ENCODE data around the gene DBN1. TPM values are rescaled to one million over a fixed set of nuclear protein-coding genes. Genes with fewer than 3 reads are reported as not detected.
A peak's percentile ranks its signal among the peaks of the same experiment; 100 is the strongest.

DBN1 gene
- polyA plus RNA-seq, 1 donor = 233 TPM

GRCh38 chr5:177456976-177457851 is 16.2 kb downstream of the DBN1 start:
- DNase-seq (ENCODE audit: low read depth) = peak; percentile 74

DNA sequence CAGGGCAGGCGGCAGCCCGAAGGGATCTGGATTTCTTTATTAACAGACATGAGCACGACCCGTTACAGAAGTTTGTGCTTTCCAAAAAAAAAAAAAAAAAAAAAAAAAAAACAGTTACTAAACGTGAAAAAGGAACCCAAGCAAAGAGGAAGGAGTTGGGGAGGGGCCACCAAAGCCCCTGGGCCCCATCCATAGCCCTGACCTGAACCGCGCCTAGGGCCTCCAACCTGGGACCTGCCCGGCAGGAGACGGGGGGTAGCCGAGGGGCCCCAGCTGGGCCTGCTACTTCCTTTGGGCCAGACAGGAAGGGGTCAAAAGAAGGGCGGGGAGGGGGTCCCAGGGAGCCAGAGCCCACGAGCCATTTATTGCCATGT is 16.9 kb downstream of the DBN1 start:
- no peak for DNase-seq (ENCODE audit: low read depth)

- no peak for DNase-seq (ENCODE audit: low read depth)
These were observed 17.5 kb downstream of the DBN1 start for GRCh38 chr5:177455661-177456590.

DNA sequence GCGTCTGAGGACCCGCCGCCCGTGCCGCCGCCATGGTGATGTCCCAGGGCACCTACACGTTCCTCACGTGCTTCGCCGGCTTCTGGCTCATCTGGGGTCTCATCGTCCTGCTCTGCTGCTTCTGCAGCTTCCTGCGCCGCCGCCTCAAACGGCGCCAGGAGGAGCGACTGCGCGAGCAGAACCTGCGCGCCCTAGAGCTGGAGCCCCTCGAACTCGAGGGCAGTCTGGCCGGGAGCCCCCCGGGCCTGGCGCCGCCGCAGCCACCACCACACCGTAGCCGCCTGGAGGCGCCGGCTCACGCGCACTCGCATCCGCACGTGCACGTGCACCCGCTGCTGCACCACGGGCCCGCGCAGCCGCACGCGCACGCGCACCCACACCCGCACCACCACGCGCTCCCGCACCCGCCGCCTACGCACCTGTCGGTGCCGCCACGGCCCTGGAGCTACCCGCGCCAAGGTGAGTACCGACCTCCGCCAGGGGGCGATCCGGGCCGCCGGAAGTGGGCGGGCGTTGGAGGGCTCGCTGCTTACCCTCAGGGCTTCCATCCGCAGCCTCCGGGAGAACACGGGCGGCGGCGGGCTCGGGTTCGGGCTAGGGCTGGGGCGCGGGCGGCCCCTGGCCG is 18.3 kb downstream of the DBN1 start:
- no peak for DNase-seq (ENCODE audit: low read depth)

GRCh38 chr5:177454397-177455035 is 18.9 kb downstream of the DBN1 start:
- no peak for DNase-seq (ENCODE audit: low read depth)

DNA sequence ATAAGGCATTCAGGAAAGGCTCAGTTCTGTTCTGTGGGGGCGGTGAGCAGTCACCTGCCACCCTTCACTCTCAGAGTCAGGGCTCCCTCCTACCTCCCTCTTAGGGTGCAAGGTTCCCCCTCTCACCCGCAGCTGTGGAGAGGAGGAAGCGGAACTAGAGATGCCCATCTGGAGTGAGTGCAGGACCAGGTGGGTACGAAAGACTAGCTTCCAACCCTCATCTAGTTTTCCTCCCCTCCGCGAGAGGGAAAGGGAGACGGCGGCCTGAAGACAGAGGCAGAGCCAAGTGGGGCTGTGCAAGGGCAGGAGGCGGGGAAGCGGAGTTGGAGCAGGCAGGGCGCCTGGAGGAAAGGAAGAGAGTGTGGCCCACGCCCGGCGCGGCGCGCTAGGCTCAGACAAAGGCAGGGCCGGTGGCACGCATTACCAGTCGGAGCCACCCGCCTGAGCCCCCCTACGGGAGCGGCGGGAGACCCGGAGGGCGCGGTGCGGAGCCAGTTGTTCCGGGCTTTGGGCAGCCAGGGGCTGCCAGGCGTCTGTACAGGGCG is 19.5 kb downstream of the DBN1 start:
- no peak for DNase-seq (ENCODE audit: low read depth)

DNA sequence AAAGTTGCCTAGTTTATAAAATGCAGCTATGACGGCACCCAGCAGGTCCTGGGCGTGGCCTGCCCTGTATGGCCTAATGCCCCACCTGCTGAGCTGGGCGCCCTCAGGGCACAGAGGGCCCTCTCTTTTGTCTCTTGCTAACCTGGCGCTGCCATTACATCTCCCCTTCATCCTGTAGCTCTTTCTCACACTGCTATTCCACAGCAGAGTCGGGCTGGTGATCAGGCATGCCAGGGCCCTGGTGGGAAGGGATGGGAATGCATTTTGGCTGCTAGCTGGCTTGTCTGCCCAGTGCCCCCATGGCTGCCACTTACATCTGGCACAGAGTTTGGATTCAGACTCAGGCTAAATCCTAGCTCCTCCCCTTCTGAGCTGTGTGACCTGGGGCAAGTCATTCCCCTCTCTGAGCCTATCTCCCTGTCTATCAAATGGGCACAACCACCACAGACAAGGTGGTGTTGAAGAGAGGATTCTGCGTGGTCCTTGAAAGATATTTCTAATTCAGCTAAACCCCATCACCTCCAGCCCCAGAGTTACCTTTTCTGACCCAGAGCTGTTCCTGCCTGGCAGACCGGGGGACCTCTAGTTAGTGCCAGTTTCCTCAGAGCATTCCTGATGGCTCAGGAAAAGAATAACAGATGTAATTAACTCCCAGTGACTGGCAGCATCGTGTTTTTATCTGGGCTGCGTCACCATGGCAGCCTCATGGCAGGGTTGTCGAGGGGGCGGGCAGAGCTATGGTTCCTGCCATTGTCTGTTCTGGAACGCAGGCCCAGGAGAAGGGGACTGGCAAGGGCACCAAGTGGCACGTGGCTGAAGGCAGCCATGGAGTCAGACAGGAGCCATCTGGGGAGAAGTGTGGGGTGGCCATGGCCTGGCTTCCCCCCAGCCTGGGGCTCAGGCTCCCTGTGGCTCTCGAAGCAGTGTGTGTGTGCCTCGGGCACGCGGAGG is 20.5 kb downstream of the DBN1 start:
- no peak for DNase-seq (ENCODE audit: low read depth)

- DNase-seq (ENCODE audit: low read depth) = no peak
These were observed 22.6 kb downstream of the DBN1 start for GRCh38 chr5:177450667-177451424.

DNA sequence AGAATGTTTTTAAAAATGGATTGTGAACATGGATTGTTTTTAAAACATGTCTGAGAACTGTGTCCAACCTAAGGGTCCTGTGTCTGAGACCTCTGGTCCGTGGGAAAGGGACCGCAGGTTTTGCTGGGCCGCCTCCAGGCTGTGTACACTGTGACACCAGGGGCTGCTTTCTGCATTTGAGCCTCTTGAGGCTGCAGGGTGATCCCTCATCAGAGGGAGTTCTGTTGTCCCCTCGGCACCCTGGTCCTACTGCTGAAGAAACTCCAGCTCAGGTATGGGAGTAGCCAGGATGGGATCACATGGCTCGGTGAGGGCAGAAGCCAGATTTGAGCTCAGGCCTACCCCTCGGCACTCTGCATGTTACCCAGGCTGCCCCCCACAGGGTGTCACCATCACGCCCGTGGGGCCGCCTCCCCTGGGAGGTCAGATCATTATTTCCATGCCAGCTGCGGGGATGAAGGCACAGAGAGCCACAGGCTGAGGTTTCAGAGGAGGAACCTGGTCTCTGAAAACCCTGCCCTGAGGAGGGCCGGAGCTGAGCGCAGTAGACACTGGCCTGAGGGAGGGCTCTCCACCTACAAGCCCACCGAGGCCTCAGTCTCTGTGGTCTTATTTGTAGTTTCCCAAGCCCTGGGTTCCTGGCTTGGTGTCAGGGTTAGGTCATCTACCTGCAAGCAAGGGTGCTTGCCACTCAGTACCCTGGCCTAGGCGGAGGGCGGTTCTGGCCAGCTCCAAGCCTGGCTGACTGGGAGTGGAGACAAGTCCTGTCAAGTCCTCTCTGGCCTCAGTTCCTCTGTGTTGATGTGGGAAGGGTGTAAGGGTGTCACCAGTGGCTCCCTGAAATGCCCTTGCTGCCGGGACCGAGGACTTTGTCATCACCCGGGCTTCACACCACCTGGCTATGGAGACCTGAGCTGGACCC is 24.0 kb downstream of the DBN1 start:
- DNase-seq (ENCODE audit: low read depth) = no peak

DNA sequence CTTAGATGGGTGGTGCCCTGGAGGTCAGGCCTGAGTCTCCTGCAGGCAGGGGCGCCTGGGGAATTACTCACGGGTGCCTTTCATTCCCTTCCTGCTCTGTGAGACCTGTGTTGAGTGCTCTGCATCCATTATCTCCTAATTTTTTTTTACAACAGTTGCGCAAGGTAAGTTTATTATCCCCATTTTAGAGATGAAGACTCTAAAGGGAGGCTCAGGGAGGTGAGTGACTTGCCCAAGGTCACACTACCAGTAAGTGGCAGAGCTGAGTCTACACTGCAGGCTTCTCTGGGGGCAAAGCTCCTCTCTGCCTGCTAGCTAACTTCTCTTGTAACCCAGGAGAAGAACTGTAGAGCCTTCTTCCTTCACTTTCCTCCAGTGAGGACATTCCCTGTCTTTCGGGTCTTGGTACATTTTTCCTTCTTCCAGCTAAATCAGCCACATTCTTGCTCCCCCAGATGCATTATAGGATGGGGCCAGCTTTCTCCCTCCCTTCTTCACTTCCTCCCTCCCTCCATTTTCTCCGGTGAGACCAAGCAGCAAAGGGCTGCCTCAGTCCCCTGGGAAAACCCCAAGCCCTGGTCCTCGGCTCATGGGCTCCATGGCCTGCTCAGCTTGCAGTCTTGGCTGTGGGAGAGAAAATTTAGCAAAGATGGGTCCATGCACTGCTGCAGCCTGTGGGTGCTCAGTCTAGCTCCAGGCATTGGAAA is 25.0 kb downstream of the DBN1 start:
- DNase-seq (ENCODE audit: low read depth) = no peak

DNA sequence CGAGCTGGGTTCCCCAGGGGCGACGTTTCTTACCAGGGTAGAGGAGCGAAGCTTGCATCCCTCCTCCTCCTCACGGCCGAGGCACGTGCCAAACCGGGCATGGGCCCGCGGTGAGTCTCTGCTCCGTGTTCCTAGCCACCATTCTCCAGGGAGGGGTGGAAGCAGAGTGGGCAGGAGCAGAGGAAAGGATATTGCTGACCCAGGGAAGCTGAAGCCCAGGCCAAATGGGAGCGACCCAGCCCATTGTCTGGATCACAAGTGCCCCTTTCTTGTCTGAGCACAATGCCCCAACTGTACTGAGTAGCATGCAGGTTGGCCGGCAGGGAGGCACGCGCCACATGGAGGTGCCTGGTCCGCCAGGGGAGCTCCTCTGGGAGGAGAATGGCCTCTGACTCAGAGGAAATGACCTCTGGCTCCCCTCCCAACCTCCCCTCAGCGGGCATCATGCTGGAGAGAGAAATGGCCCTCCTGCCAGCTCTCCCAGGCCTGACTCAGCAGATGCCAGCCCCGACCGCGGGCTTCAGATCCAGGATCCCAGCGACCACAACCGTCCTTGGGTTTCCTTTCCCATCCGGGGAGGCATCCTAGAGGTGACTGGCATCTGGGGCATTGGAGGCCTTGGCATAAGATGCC is 25.7 kb downstream of the DBN1 start:
- DNase-seq (ENCODE audit: low read depth) = no peak

DNA sequence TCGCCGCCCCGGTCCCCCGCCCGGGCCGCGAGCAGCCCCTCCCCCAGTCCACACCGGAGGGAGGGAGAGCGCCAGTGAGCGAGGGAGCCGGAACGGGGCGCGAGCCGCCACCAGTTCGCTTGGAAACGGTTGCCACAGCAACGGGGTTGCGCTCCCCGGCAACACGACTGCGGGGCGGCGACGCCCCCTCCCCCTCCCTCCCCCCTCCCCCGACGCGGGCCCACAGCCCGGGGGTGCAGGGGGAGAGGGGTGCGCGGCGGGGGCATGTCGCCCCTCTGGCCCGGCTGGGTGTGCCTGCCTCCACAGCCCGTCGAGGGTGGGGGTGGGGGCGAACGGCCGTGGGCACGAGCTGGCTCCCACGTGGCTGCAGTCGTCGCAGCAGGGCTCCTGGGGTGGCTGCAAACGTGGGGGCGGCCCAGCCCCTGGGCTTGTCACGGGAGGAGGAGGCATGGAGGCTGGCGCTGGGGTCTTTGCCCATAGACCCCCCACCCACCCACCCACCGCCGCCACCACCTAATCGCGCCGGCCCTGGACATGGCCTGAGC is 26.3 kb downstream of the DBN1 start:
- no peak for DNase-seq (ENCODE audit: low read depth)

GRCh38 chr5:177446200-177447065 is 27.0 kb downstream of the DBN1 start, which contains the start of gene PRR7:
Gene PRR7, plus strand, starts transcription at chr5:177446814. Its CDS starts 8,254 bp downstream, at chr5:177455068.
- DNase-seq (ENCODE audit: low read depth) = no peak

- no peak for DNase-seq (ENCODE audit: low read depth)
These were observed 27.6 kb downstream of the DBN1 start for GRCh38 chr5:177445917-177446199.

DNA sequence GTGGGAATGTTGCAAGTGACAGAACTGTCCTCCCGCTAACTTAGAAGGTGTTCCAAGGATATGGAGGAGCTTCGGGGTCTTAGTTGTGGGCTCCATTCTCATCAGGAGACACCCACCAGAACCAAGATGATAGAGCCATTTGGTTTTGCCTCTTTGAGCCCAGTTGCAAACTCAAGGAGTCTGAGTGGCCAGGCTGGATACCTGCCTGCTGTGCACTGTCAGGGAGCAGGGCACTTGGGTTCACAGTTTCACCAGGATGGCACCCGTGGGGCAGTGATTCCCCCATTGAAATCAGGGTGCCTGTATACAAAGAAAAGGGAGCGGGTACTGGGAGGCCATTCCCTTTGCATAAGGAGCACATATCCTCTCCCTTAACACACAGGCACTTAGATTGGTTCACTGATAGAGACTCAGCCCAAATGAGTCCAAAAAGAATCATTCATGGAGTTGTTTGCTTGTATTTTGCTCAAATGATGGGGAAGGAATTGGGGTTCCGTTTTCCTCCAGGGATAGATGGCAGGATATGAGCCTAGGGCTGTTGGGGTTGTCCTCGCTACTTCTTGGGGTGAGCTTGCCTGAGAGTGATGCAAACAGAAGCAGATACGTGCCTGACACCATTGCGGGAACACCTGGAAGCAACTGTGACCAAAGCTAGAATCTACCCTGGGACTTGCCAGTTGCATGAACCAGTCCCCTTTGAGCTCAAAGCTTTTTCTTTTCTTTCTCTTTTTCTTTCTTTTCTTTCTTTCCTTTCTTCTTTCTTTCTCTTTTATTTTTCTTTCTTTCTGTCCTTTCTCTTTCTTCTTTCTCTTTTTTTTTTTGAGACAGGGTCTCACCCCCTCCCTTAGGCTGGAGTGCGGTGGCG is 28.1 kb downstream of the DBN1 start:
- no peak for DNase-seq (ENCODE audit: low read depth)
